ENCODE results near the gene ITGA3. TPM values are rescaled to one million over a fixed set of nuclear protein-coding genes. Genes with fewer than 3 reads are reported as not detected.

The ITGA3 gene
- total and polyA plus RNA-seq, 3 donors from 2014 or later: 20.0 to 30.7 (median 24.2) TPM

DNA sequence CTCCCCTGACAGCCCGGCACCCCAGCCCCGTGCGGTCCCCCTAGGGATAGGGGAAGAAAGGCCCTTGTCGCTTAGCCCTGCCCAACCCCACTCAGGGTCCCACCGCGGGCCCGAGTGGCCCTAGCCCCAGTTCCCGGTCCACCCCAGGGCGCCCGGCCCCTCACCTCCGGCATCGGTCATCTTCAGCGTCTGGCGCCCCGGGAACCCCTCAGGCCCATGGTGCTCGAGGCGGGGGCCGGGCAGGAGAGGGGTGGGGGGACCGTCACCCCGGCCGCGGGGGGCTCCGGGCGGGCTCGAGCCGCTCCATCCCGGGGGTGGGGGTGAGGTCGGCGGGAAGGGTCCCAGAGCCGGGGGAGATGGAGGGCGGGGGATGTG lies 73.4 kb downstream of the ITGA3 start:
- no peak for DNase-seq
- no peaks in the 10 kb centered on the region for H3K36me3 ChIP-seq (ENCODE audit: low read depth, missing control alignments)
- TF ChIP-seq POLR2A (IDR thresholded peaks at IDR 0.05): no peak
- TF ChIP-seq, protein P1, sequence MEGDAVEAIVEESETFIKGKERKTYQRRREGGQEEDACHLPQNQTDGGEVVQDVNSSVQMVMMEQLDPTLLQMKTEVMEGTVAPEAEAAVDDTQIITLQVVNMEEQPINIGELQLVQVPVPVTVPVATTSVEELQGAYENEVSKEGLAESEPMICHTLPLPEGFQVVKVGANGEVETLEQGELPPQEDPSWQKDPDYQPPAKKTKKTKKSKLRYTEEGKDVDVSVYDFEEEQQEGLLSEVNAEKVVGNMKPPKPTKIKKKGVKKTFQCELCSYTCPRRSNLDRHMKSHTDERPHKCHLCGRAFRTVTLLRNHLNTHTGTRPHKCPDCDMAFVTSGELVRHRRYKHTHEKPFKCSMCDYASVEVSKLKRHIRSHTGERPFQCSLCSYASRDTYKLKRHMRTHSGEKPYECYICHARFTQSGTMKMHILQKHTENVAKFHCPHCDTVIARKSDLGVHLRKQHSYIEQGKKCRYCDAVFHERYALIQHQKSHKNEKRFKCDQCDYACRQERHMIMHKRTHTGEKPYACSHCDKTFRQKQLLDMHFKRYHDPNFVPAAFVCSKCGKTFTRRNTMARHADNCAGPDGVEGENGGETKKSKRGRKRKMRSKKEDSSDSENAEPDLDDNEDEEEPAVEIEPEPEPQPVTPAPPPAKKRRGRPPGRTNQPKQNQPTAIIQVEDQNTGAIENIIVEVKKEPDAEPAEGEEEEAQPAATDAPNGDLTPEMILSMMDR (IDR thresholded peaks at IDR 0.05): no peak
- no peak overlapping the region for H3K27ac ChIP-seq
- H3K4me1 ChIP-seq: peaks cover 16% of the 10 kb centered on the region
- H3K27me3 ChIP-seq: no peaks in the 10 kb centered on the region
- WGBS, 2 donors: 0 to 2% methylated on average over 1 to 31 of the region's 31 CpGs
- intact Hi-C loops (cut with DNase I; ENCODE audit: low total_unique reads): no loop called here
- peak overlapping the region; percentile 55 to 58 for H3K4me3 ChIP-seq
- H3K9me3 ChIP-seq: no peaks in the 10 kb centered on the region

DNA sequence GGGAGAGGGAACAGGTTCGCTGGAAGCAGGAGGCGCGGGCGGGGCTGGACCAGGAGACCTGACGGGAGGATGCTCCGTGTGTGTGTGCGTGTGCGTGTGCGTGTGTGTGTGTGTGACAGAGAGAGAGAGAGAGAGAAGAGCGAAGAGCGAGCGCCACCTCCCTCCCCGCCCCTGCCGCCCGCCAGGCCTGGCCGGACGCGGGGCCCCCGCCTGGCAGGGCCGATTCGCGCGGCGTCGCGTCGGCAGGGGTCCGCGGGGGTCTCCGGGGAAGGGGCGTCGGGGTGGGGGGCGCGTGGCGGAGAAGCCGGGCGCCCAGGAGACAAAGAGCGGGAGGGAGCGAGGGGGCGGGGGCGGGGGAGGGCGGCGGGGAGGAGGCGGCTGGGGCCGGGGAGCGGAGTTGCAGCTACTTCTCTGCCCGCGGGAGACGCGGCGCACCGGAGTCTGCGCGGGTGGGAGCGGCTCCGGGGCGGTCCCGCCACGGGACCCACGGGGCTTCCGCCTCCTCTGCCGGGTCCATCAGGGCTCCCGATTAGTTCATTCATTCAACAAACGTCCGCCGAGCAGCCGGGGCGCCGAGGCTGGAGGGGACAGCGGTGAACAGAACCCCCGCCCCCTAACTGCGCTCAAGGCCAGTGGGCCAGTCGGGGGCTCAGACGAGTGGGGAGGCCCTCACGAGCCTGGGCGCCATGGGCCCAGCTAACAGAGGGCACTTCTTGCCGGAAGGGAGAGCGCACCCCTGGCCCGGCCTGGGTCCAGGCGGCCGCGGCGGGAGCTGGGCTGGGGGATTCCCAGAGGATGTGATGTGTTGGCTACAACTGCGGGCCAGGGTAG lies 74.0 kb downstream of the ITGA3 start, which contains the start of gene SAMD14:
Gene SAMD14 (minus strand): TSS at position 433 of the 831 bp plus-strand sequence. CDS start 5,201 bp downstream, outside the sequence.
- Histone ChIP-seq H3K27me3 (no peaks in the 10 kb centered on the region), H3K36me3 (ENCODE audit: low read depth, missing control alignments) (no peaks in the 10 kb centered on the region), H3K27ac (no peak within 1 kb of the TSS), H3K4me1 (peaks cover 16% of the 10 kb centered on the region), H3K9me3 (no peaks in the 10 kb centered on the region), H3K4me3 (peak within 1 kb of the TSS; percentile 55 to 58)
- DNase-seq: no peak
- 9 to 13% methylated on average over 17 to 37 of the region's 84 CpGs for WGBS, 2 donors
- TF ChIP-seq, protein P1 (IDR thresholded peaks at IDR 0.05): no peak
- TF ChIP-seq POLR2A (IDR thresholded peaks at IDR 0.05): no peak
- intact Hi-C loops (cut with DNase I; ENCODE audit: low total_unique reads): no loop called here

DNA sequence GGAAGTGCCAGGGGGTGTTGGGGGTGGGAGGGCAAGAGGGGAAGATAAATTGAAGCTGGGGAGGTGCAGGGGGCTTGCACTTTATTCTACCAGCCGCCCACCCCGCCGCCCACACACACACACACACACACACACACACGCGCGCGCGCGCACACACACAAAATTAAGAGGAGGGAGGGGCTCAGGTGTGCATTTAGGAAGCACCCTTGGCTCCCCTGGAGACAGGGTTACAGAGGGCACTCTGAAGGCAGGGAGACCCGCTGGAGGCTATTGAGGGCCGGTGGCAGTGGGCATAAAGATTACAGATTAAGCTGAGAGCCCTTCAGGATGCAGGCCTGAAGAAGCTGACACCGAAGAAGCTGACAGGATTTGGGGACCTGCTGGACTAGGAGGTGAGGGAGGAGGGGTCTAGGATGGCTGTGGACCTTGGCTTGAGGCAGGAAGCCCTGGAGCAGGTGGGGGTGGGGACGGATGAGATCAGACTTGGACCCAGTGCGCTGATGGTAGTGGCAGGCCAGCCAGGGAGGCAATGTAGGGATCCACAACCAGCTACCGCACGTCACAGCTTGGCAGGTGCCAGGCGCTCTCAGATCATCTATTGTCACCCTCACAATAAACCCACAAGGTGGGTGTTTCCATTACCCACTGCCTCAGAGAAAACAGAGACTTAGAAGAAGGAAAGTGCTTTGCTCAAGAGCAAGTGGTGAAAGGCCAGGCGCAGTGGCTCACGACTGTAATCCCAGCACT lies 74.8 kb downstream of the ITGA3 start:
- H3K4me3 ChIP-seq: peak overlapping the region in 1 of 2 donors; percentile 58
- H3K27me3 ChIP-seq: no peaks in the 10 kb centered on the region
- 57 to 64% methylated on average over 16 to 19 of the region's 19 CpGs for WGBS, 2 donors
- no peak for DNase-seq
- peaks cover 16% of the 10 kb centered on the region for H3K4me1 ChIP-seq
- H3K9me3 ChIP-seq: no peaks in the 10 kb centered on the region
- TF ChIP-seq, protein P1 (IDR thresholded peaks at IDR 0.05): no peak
- H3K36me3 ChIP-seq (ENCODE audit: low read depth, missing control alignments): no peaks in the 10 kb centered on the region
- intact Hi-C loops (cut with DNase I; ENCODE audit: low total_unique reads): no loop called here
- no peak overlapping the region for H3K27ac ChIP-seq

DNA sequence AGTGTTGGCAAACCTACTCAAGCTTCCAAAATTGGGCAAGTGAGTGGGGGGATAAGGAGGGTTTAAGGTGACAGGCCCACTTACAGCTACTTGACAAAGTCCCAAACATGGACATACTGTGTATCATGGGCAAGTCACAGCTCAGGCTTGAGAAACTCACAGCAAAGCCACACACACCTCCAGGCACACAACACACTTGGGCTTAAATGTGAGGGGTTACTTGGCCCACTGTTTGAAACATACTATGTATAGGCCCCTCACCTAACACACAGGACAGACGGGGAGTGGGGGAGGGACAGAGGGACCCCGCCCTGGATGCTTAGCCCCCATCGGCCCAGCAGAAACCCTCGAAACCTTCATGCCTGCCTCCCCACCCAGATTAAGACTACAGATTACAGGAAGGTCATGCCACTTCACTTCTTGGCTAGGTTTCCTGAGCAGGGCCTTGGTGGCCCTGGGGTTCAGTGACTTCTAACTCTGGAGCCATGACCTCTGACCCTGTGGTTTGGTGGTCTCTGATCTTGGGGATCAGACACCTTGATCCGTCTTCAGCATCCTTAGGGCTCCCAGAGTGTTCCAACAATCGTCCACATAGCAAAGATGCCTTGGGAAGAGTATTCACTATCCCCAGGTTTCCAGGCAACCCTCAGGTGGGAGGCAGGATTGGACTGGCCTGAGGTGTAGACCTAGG lies 76.3 kb downstream of the ITGA3 start:
- TF ChIP-seq, protein P1 (IDR thresholded peaks at IDR 0.05): no peak
- no peak for TF ChIP-seq POLR2A (IDR thresholded peaks at IDR 0.05)
- peaks cover 16% of the 10 kb centered on the region for H3K4me1 ChIP-seq
- intact Hi-C loops (cut with DNase I; ENCODE audit: low total_unique reads): no loop called here
- 76 to 82% methylated on average over 6 of the region's 6 CpGs for WGBS, 2 donors
- H3K4me3 ChIP-seq: no peak overlapping the region
- H3K36me3 ChIP-seq (ENCODE audit: low read depth, missing control alignments): no peaks in the 10 kb centered on the region
- H3K9me3 ChIP-seq: no peaks in the 10 kb centered on the region
- no peak overlapping the region for H3K27ac ChIP-seq
- H3K27me3 ChIP-seq: no peaks in the 10 kb centered on the region
- DNase-seq: no peak

All from testis (tissue), 3 donors.